Panc1 (cell line): ENCODE results near the gene RAB12. TPM values are rescaled to one million over a fixed set of nuclear protein-coding genes. Genes with fewer than 3 reads are reported as not detected.
A peak's percentile ranks its signal among the peaks of the same experiment; 100 is the strongest.

Experiments used
- ATAC-seq: fragments of 200-7000 bp; cut with Tn5 transposase; 2 replicates; pipeline ENCODE4 v1.9.1; 2020; ENCODE audit warnings: mild to moderate bottlenecking, moderate library complexity
- BruUV-seq: library from RNA; stranded (reverse); fragments of 400-500 nt; replicated peaks from 2 replicates; lab custom pipeline; 2021; lab: Mats Ljungman, UMichigan
- CTCF ChIA-PET: fragments of 300-600 bp; sonication (Branson Sonifier 250); formaldehyde crosslinking; loops from one replicate; lab custom pipeline; 2022; ENCODE audit warnings: antibody characterized with exemption; lab: Charles Lee
- POLR2A ChIA-PET: fragments of 300-600 bp; sonication (Branson Sonifier 250); formaldehyde crosslinking; loops from one replicate; lab custom pipeline; 2022; ENCODE audit warnings: antibody characterized with exemption; lab: Charles Lee
- DNase-seq: peaks from one replicate; pipeline ENCODE4 v3.0.0-alpha.2; 2010; ENCODE audit warnings: low read depth, low spot score
- H3K27ac ChIP-seq: 2 replicates; pipeline ENCODE4 v1.5.1; 2011; ENCODE audit warnings: mild to moderate bottlenecking, low read length, inconsistent platforms
- H3K27me3 ChIP-seq: fragments of 200-500 bp; sonication (Bioruptor generic); 2 replicates; pipeline ENCODE4 v1.6.0; 2014; ENCODE audit warnings: low read length, inconsistent platforms; ENCODE audit not compliant: control insufficient read depth, insufficient read depth
- H3K36me3 ChIP-seq: fragments of 200-500 bp; sonication (Bioruptor generic); 2 replicates; pipeline ENCODE4 v1.5.1; 2014; ENCODE audit warnings: inconsistent platforms, mild to moderate bottlenecking, low read length, moderate library complexity; ENCODE audit not compliant: control insufficient read depth, insufficient read depth
- H3K4me1 ChIP-seq: 2 replicates; pipeline ENCODE4 v1.5.1; 2011; ENCODE audit warnings: inconsistent platforms, mild to moderate bottlenecking, low read length, moderate library complexity; ENCODE audit not compliant: control insufficient read depth, insufficient read depth
- H3K4me3 ChIP-seq, 2 experiments: 2 replicates each; pipeline ENCODE4 v1.5.1; 2011 to 2012; ENCODE audit warnings: low read depth in 2 of 2, low read length in 2 of 2, mild to moderate bottlenecking in 2 of 2, inconsistent platforms in 1 of 2, moderate library complexity in 1 of 2
- H3K9me3 ChIP-seq: fragments of 200-500 bp; sonication (Bioruptor generic); 2 replicates; pipeline ENCODE4 v1.5.1; 2014; ENCODE audit warnings: low read depth, mild to moderate bottlenecking, inconsistent platforms, low read length, moderate library complexity; ENCODE audit not compliant: control insufficient read depth, insufficient read depth
- CTCF ChIP-seq: fragments of 450-650 bp; IDR thresholded peaks from 2 replicates; pipeline ENCODE4 v1.5.1; 2017; ENCODE audit warnings: mild to moderate bottlenecking
- POLR2AphosphoS5 ChIP-seq: IDR thresholded peaks from 2 replicates; pipeline ENCODE4 v1.6.1; 2012; ENCODE audit warnings: mild to moderate bottlenecking, low read depth, low read length, moderate library complexity
- REST ChIP-seq, 2 experiments: IDR thresholded peaks; 2 replicates each; pipeline ENCODE4 v1.6.1; 2011 to 2012; ENCODE audit warnings: low read depth in 2 of 2, control low read depth in 1 of 2, low read length in 1 of 2, mild to moderate bottlenecking in 1 of 2, moderate library complexity in 1 of 2; ENCODE audit not compliant: insufficient read depth in 1 of 2
- SIN3A ChIP-seq: IDR thresholded peaks from 2 replicates; pipeline ENCODE4 v1.6.1; 2012; ENCODE audit warnings: low read depth, mild to moderate bottlenecking, low read length, moderate library complexity, borderline replicate concordance; ENCODE audit not compliant: insufficient read depth
- TCF7L2 ChIP-seq: IDR thresholded peaks from 2 replicates; pipeline ENCODE4 v1.6.1; 2011; ENCODE audit warnings: mild to moderate bottlenecking, low read depth, low read length, inconsistent platforms
- in situ Hi-C: cut with HindIII; loops from 2 replicates; pipeline ENCODE4 v1.10.0; 2016; ENCODE audit warnings: low sequenced_read_pairs, low pct_unique_long_range_greater_than_20kb
- intact Hi-C: fragments of 100-400 bp; cut with micrococcal nuclease; formaldehyde crosslinking; loops from one replicate; pipeline ENCODE4 v1.10.0; 2022; ENCODE audit not compliant: unreplicated experiment
- total RNA-seq: library from RNA; stranded (reverse); gene quantifications from one replicate; pipeline ENCODE4 v1.2.1, GENCODE V29; 2021; ENCODE audit not compliant: unreplicated experiment

The RAB12 gene
- total RNA-seq, 1 experiment from 2014 or later, result 35.7 TPM

- DNase-seq (no peak), ATAC-seq (no peak)
- Histone ChIP-seq H3K36me3 (peaks cover 3% of the 10 kb centered on the region), H3K27me3 (no peaks in the 10 kb centered on the region), H3K4me1 (peaks cover 19% of the 10 kb centered on the region), H3K9me3 (no peaks in the 10 kb centered on the region), H3K27ac (peak overlapping the region; percentile 86), H3K4me3 (peak overlapping the region; percentile 76 to 83)
- intact Hi-C loops (no loop called here), in situ Hi-C loops (no loop called here)
- POLR2A ChIA-PET, result no interaction called here
- TF ChIP-seq REST (IDR thresholded peaks at IDR 0.05; ENCODE audit: insufficient read depth in 1 of 2, low read depth in 2 of 2, low read length in 1 of 2), result no peak
- no peak for TF ChIP-seq POLR2AphosphoS5
- TF ChIP-seq SIN3A, result no peak
- no peak for TF ChIP-seq TCF7L2
- no peak for TF ChIP-seq CTCF
- CTCF ChIA-PET, result interaction anchor here (0.6 kb wide), 1 partner anchor 21 kb away, joined by 5 read pairs; no protein-coding TSS in a partner anchor
- no TSS peak for BruUV-seq
Measured at GRCh38 chr18:8610459-8610851, 1.2 kb downstream of the RAB12 start.

- POLR2A ChIA-PET, result no interaction called here
- H3K9me3 ChIP-seq, result no peaks in the 10 kb centered on the region
- TF ChIP-seq CTCF, result no peak
- TF ChIP-seq TCF7L2, result no peak
- TF ChIP-seq SIN3A, result no peak
- no peak for TF ChIP-seq POLR2AphosphoS5
- no peak for TF ChIP-seq REST (IDR thresholded peaks at IDR 0.05; ENCODE audit: insufficient read depth in 1 of 2, low read depth in 2 of 2, low read length in 1 of 2)
- intact Hi-C loops (no loop called here), in situ Hi-C loops (no loop called here)
- peaks cover 3% of the 10 kb centered on the region for H3K36me3 ChIP-seq
- DNase-seq, result no peak
- ATAC-seq, result no peak
- BruUV-seq, result no TSS peak
- H3K4me3 ChIP-seq, result no peak overlapping the region
- no peaks in the 10 kb centered on the region for H3K27me3 ChIP-seq
- H3K4me1 ChIP-seq, result peaks cover 19% of the 10 kb centered on the region
- no peak overlapping the region for H3K27ac ChIP-seq
- CTCF ChIA-PET, result no interaction called here
Measured at GRCh38 chr18:8611916-8612576, 2.8 kb downstream of the RAB12 start.
